NCI-H526 (cell line): ENCODE measurements around the gene TRAK2.

Experiments
- DNase-seq, 2 experiments: peaks; one replicate each; lab custom pipeline; 2025; lab: John Stamatoyannopoulos, UW

Gene TRAK2, protein sequence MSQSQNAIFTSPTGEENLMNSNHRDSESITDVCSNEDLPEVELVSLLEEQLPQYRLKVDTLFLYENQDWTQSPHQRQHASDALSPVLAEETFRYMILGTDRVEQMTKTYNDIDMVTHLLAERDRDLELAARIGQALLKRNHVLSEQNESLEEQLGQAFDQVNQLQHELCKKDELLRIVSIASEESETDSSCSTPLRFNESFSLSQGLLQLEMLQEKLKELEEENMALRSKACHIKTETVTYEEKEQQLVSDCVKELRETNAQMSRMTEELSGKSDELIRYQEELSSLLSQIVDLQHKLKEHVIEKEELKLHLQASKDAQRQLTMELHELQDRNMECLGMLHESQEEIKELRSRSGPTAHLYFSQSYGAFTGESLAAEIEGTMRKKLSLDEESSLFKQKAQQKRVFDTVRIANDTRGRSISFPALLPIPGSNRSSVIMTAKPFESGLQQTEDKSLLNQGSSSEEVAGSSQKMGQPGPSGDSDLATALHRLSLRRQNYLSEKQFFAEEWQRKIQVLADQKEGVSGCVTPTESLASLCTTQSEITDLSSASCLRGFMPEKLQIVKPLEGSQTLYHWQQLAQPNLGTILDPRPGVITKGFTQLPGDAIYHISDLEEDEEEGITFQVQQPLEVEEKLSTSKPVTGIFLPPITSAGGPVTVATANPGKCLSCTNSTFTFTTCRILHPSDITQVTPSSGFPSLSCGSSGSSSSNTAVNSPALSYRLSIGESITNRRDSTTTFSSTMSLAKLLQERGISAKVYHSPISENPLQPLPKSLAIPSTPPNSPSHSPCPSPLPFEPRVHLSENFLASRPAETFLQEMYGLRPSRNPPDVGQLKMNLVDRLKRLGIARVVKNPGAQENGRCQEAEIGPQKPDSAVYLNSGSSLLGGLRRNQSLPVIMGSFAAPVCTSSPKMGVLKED

DNA sequence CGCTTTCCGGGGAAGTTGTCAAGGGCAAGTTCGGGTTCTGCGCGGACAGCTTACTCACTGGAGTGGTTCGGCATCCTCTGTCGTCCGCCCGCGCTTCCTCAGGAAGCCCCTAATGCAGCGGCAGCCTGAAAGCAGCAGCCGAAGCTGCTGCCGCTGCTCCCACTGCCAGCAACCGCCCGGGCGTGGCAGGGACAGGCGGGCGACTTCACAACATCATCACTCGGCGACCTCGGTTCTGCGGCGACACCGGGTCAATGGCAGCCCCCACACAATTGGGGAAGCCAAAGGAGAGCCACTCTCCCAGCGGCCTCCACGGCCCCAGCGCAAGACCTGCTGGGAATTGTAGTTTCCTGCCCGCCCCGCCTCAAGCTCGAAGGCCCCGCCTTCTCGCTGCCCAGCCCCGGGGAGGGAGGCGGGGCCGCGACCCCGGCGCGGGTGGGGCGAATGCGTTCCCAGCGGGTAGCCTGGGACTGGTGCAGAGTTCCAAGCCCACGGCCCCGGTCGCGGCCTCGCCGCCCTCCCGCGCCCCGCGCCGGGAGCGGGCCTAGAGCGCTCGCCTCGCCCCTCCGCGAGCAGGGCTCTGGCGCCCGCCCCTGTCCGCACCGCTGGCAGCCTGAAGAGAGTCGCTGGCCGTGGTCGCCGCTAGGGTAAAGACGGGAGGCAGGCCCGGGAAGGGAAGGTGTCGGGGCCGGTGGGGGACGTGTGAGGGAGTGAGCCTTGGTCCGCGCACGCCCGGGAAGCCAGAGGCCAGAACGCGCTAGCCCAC is at the start of gene TRAK2, which contains the start of gene STRADB:
Gene TRAK2, minus strand, starts transcription at position 167 of the 766 bp plus-strand sequence. CDS start 30,951 bp downstream, outside the sequence.
Gene STRADB, plus strand, starts transcription at position 449 of the 766 bp plus-strand sequence. CDS start 3,101 bp downstream, outside the sequence.
- DNase-seq, result peak; percentile 83 to 97

DNA sequence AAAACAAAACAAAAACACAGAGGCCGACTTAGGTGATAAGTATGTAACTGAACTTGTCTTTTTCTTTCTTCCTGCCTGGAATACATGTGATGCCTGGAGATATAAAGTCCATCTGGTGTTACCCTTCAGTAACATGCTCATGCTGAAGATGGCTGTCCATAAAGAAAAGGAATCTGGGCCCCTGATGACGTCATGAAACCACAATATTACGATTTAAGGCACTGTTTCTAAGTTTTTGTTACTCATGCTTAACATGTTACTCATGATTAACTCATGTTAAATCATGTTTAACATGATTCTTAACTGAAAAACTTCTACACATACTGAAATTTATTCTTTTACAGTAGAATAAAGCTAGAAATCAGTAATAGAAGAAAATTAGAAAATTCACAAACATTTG is 49.3 kb upstream of the TRAK2 start:
- no peak for DNase-seq

DNA sequence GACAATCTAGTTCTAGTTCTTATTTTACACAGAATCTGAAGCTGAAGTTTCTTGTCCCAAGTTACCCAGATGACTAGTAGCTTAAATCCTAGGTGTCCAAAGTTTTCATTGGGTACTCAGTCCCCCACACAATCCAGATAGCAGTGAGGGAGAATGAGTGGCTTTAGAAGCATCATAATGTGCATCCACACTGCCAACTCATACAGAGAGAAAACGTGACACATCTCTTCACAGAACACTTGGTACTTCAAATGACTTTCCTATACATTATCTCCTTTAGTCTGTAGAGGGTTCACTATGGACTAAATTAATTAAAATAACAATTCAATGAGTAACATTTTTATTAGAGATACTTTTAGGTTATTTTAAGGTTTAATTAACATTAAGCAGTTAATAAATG is 45.5 kb upstream of the TRAK2 start:
- no peak for DNase-seq

DNA sequence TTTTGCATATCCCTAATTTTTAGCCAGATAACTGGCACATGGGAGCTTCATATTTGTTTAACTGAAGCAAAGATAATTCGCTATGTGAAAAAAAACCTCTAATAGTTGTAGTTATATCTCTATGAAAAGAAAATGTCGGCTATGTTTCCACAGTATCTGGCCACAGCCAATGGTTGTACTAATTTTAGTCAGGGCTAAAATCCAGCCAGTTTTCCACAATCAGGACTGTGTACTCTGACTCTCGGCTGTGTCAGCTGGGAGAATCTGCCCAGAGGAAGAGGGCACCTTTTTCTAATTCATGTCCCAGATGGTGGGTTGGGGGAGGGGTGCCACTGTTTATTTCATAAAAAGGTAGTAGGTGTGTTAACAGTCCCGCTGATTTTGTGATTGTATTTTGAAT is 39.0 kb upstream of the TRAK2 start:
- no peak for DNase-seq

DNA sequence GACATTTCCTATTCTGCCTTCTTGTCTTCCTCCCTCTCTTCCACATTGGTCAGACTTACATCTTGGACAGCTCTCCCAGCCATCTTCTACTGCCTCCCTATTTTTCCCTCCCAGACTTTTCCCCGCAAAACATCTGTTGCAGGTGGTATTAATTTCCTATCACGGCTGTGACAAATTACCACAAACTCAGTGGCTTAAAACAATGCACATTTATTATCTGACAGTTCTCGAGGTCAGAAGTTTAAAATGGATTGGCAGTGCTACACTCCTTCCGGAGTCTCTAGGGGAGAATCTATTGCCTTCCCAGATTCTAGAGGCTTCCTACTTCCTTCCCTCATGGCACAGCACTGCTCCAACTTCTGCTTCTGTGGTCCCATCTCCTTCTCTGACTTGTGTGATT is 33.5 kb upstream of the TRAK2 start:
- DNase-seq, result no peak

DNA sequence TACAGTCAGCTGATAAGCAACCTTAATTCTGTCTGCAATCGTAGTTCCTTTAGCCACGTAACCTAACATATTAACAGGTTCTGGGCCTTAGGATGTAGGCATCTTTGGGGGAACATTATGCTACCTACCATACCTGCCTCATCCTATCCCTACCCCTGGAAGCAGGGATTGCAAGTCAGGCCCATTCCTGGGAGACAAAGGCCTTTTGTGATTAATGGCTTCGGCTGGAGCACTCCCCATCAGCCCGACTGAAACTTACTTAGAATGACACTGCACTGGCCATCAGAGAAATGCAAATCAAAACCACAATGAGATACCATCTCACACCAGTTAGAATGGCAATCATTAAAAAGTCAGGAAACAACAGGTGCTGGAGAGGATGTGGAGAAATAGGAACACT is 32.5 kb upstream of the TRAK2 start:
- DNase-seq, result peak; percentile 25 to 30

DNA sequence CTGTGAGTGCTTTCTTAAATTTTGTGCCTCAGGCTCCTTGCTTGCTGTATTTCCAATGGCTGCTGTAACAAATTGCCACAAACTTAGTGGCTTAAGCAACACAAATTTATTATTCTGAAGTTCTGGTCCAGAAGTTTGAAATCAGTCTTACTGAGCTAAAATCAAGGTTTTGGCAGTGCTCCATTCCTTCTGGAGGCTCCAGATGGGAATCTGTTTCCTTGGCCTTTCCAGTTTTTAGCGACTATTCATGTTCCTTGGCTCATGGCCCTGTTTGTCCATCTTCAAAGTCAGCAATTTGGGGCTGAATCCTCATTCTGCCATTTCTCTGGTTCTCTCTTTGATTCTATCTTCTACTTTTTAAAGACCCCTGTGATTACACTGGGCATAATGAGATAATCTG is 32.1 kb upstream of the TRAK2 start:
- DNase-seq, result no peak

DNA sequence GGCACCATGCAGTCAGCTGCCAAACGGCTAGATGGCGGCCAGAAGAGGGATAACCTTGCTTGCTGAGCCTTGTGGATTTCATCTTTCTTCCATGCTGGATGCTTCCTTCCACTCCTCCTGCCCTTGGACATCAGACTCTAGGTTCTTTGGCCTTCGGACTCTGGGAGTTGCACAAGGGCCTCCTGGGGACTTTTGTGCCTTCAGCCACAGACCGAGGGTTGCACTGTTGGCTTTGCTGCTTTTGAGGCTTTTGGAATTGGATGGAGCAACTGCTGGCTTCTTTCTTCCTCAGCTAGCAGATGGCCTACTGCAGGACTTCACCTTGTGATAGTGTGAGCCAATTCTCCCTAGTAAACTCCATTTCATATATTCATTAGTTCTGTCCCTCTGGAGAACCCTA is 31.3 kb upstream of the TRAK2 start:
- DNase-seq, result no peak

DNA sequence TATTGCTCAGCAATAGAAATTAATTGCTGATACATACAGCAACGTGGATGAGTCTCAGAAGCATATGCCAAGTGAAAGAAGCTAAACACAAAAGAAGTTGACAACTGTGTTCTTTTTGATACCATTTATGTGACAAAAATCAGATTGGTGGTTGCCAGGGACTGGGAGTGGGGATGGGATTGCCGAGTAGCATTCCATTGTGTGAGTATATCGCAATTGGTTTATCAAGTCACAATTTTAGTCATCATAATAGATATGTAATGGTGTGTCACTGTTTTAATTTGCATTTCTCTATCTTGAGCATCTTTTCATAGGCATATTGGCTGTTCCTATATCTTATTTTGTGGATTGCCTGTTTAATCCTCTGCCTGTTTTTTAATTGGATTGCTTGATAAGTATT is 21.2 kb upstream of the TRAK2 start:
- no peak for DNase-seq

DNA sequence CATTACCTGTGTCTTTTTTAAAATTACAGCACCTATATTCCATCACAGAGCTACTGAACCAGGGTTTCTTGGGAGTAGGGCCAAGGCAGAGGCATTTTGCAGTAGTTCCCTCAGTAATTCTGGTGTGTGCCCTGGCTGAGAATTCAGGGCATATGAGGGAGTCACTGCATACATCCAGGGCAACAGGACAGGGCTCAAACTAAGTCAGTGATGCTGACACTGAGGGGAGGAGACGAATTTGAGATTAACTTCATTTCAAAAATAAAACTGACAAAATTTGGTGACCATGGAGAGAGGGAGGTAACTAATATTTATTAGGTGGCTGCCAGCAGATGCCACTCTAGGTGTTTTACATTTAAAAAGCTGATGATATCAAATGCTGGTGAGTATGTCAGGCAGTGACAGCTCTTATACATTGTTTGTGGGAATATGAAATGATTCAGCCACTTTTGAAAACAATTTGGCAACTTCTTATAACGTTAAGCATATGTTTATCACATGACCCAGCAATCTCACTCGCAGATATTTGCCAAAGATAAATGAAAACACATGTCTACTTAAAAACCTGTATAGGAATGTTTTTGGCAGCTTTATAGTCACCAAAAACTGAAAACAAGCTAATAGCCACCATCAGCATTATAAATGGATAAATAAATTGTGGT is 20.6 kb upstream of the TRAK2 start:
- no peak for DNase-seq

DNA sequence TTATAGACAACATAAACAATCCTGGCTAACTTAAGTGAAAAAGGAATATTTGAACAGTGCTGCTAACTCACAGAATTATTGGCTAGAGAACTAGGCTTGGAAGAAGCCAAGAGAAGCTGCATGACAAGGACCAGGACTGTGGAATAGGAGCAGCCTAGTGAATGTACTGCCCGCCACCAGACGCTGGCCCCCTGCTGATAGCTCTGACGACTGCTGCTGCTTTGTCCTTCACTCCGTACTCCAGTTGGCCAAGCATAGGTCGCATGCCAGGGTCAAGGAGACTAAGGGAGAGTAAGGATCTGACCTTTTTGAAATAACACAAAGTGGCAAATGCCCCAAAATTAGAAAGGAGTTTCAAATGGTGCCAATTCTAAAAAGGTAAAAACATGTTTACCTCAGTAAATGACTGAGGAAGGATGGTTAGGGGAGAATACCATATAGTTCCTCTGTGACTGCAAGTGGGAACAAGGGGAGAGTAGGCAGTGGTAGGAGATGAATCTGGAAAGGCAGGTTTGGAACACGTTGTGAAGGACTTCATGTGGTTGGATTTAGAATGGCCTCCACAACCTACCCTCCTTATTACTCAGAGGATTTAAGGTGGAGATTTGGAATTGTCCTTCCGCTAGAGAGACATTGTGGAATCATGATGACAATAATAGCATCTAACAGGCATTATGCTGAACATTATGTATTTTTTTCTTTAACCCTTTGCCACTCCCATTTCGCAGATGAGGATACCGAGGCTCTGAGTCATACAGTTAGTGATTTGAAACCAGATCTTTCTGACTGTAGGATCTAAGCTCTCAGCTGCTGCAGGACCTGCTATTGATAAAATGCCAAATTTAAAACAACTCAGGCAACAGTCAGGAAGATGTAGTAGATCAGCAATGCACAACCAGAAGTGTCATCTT is 19.8 kb upstream of the TRAK2 start:
- DNase-seq, result no peak

DNA sequence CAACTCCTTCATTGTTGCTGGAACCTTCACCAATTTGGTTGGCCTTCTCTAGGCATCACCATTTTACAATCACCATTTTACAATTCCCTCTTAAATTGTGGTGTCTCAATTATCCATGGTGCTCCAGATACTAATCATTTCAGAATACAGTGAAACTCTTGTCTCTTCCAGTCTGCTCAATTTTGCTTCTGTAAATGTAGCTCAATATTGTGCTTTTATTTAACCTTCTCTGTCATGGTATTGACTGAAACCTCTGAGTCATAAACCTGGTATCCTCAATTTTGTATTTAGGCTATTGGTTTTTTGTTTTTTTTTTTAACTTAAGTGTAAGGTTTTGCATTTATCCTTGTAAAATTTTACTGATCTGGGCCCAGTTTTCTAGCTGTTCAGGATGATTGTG is 16.4 kb upstream of the TRAK2 start:
- DNase-seq, result no peak

DNA sequence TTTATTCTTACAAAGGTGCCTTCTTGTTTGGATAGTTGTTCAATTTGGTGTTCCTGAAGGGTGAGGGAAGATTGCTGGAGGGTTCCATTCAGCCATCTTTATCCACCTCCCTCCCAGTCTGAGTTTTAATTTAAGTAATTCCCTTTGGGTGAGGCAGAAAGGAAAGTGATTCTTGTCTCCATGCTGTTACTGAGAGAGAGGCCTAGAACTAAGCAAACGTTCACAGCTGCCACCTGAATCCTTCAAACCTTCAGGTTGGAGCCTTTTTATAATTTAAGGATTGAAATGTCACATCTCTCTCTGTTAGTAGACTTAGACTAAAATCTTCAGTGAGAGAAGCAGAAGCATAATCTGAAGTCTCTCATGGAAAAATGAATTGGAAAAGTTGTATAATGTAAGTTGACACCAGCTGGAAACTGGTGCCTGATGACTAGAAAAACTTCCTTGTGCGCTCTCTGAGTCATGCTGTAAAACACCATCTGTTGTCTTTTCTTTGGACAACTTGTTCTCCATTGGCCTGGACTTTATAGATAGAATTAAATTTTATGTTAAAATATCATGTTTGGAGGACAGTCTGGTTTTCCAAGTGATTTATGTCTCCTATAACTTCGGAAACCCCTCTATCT is 14.9 kb upstream of the TRAK2 start:
- DNase-seq, result no peak

DNA sequence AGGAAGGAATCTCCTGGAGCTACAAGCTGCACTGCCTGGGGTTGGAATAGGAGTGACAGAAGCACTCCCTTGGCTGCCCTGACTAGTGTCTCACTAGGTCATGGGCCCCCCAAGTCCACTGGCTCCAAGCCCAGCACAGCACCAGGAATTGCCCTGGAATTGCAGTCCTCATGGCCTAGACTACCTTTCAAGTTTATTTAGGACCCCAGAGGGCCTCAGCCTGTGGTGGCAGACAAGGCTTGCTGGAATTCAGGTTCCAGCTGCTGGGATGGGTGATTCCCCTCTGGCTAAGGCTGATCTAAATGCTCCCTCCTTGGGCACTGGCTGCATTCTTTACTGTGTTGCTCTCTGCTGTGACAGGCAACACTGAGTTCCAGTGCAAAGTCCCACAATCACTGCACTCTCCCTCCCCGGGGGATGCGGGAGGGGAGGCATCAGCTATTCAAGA is 14.3 kb upstream of the TRAK2 start:
- no peak for DNase-seq

DNA sequence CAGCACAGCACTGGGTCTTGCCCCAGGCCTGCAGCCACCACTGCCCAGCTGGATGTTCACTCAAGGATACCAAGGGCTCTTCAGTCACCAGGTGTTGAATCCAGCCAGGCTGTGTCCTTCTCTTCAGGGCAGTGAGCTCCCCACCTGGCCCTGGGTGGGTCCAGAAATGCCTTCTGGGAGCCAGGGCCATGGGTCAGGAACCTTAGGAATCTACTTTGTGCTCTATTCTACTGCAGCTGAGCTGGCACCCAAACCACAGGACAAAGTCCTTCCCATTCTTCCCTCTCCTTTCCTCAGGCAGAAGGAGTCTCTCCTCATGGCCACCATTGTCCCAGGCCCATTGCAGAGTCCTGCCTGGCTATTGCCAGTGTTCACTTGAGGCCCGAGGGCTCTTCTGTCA is 13.3 kb upstream of the TRAK2 start:
- no peak for DNase-seq

DNA sequence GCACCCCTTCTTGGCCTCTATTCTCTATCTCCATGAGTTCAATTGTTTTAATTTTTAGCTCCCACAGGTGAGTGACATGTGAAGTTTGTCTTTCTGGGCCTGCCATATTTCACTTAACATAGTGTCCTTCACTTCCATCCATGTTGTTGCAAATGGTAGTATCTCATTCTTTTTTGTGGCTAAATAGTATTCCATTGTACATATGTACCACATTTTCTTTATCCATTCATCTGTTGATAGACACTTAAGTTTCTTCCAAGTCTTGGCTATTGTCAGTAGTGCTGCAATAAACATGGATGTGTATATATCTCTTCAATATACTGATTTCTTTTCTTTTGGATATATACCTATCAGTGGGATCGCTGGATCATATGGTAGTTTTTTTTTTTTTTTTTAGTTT is 9.3 kb upstream of the TRAK2 start:
- DNase-seq, result no peak

DNA sequence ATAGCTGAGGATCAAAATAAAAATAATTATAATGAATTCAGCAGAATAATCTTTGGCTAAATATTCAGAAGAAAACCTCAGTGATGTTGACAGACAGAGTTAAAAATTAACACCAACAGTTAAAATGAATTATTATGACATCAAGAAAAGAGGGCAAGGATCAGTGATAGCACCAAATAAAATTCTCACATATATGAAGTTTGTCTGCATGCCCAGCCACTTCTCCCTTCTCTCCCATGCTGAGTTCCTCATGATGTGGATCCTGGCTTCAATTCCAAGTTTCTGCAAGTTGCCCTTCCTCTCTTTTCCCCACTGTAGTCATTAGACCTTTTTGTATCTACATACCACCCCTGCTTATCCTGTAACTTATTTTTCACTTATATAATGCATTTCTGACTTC is 7.1 kb upstream of the TRAK2 start:
- DNase-seq, result no peak

DNA sequence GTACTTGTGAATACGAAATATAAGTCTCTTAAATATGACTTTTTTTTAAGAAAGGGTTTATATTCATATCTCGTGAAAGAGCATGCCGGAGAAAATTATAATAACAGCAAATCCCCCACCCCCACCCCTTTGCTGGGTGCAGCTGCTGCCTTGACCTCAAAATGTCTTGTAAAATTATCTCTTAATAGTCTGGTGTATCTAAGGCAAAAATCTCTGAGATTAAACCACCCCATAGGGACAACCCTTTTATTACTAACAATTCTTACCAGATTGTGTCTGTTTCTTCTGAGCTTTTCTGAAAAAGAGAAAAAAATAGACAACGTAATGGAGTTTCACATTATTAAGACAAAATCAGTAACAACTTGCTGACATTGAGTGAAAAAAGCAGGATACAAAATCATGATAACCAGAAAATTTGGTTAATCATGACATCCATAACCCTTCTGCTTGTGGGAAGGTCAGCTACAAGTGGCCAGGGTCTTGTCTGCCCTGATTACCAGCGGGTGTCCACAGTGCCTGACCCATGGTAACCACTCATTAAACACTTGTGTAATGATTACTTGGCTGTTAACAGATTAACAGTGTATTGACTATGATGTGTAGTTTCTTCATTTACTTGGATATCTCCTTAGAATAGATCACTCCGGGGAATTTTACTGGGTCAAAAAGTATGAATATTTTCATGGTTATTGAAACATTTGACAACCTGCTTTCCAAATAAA is 1.8 kb upstream of the TRAK2 start:
- DNase-seq, result no peak
